ENCODE results near the gene ZCCHC24. TPM values are rescaled to one million over a fixed set of nuclear protein-coding genes. Genes with fewer than 3 reads are reported as not detected.

Gene ZCCHC24
- polyA plus RNA-seq, 4 donors: 21.4 to 77.0 (median 25.6) TPM

- no peak for DNase-seq (ENCODE audit: low read depth in 4 of 4, low spot score in 3 of 4)
Measured at GRCh38 chr10:79415736-79416577, 29.5 kb downstream of the ZCCHC24 start.

- DNase-seq (ENCODE audit: low read depth in 4 of 4, low spot score in 3 of 4): no peak
Measured at GRCh38 chr10:79414714-79415113, 30.7 kb downstream of the ZCCHC24 start.

DNA sequence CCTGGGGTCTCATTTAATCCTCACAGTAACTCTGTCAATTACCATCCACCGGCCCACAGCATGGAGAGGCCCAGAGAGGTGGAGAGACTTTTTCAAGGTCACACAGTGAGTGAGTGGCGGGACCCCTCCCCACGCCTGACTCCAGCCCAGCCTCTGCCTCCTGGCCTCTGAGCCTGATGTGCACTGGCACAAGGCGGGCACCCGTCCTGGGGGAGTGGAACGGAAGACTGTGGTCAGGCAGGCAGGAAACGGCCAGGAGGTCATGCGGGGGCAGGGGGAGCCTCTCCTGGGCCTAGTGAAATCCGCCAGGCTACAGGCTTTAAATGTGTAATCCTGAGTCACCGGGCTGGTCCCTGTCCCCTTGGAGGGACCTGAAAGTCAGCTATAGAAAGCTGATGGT is 32.2 kb downstream of the ZCCHC24 start:
- no peak for DNase-seq (ENCODE audit: low read depth in 4 of 4, low spot score in 3 of 4)

DNA sequence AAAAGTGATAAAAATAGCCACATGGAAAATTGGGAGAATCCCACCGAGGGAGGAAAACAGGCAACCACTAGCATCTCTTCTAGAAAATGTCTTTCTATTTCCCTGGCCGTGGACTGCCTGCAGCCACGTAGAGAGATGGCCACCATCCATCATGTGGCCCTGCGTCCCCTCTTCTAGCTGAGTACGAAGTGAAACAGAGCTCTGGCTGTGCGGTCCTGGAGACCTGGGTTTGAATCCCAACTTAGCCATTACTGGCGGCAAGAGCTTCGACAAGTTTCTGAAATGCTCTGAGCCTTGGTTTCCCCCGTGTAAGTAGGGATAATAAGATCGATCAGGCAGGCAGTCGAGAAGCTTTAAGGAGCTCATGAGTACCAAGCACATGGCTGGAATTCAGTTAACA is 32.9 kb downstream of the ZCCHC24 start:
- no peak for DNase-seq (ENCODE audit: low read depth in 4 of 4, low spot score in 3 of 4)

DNA sequence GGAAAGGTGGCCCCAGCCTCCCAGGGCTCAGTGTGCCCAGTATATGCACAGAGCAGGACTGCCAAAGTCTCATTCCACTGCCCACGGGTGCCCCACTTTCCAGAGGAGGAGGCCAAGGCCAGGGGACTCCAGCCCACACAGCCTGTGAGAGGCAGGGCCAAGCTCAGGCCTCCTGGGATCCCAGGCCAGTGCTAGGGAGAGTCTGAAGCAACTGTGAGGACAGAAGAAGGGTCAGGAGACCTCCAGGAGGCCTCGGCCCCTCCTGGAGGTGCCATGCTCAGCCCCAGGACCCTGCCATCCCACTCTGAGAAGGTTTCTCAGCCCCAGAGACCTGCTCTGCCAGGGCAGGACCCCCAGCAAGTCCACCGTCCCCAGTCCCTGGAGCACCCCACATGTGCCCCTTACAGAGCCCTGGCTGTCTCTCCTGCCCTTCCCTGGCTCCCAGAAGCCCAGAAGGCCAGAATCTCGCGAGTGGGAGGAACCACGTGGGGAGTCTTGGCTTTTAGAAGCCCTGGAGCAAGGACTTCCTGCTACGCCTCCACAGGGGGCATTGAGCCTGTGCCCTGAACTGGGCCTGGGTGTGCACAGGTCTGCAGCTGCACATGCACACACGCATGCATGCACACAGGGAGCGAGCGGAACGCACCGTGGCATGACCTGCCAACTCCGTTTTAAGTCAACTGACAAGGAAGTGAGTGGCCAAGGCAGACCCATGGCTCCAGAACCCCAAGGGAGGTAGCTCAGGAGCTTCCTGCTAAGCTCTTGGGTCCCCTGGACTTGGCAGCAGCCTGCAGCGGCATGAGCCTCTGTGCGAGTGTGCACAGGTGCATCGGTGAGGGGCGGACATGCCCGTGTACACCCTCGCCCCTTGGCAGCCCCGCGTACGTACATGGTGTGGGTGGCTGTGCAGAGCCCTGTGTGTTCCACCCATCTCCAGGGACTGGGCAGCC is 33.6 kb downstream of the ZCCHC24 start:
- no peak for DNase-seq (ENCODE audit: low read depth in 4 of 4, low spot score in 3 of 4)

GRCh38 chr10:79410315-79411094 is 34.9 kb downstream of the ZCCHC24 start:
- no peak for DNase-seq (ENCODE audit: low read depth in 4 of 4, low spot score in 3 of 4)

- DNase-seq (ENCODE audit: low read depth in 4 of 4, low spot score in 3 of 4): no peak
Measured at GRCh38 chr10:79409726-79410085, 35.7 kb downstream of the ZCCHC24 start.

DNA sequence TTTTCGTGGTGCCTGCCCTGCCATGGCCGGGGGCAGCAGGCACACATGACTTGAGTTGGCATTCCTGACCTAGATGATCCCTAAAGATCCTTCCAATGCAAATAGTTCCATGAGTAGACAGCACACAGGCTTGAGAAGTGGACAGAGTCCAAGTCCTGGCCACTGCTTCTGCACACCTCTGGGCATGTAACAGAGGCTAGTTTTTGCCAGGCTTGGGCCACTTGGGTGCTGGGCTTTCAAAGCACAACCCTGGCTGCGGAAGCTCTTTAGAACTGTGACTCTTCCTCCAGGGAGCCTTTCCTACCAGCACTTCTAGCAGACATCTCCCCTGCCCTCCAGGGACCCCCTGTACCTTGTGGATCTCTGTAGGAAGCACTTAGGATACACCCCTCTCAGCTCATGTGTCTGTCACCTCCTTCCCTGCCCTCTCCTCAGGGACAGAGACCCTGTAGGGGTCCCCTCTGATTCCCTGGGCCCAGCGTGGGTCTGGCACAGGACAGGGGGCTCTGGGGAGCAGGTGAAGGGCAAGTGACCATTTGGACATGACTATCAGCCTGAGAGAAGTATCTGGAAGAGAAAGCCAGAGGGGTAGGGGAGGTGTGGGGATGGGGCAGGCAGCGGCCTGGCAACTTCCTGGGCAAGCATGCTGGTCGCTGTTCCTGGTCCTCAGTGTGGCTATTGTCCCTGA is 36.2 kb downstream of the ZCCHC24 start:
- DNase-seq (ENCODE audit: low read depth in 4 of 4, low spot score in 3 of 4): no peak

- no peak for DNase-seq (ENCODE audit: low read depth in 4 of 4, low spot score in 3 of 4)
Measured at GRCh38 chr10:79407811-79408795, 37.3 kb downstream of the ZCCHC24 start.

DNA sequence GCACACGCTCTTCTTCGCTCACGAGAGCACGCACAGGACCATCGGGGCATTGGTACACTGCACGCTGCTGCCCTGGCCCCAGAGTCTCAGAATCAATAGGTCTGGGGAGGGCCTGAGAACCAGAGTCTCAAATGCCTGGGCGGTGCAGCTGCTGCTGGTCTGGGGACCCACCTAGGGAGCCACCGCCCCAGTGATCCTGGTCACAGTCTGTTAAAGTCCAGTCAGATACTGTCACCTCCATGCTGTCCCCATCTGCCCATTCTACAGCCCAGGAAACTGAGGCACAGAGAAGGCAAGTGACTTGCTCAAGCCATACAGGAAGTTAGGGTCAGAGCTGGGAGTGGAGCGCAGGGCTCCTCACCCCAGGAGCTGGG is 38.0 kb downstream of the ZCCHC24 start:
- no peak for DNase-seq (ENCODE audit: low read depth in 4 of 4, low spot score in 3 of 4)

- no peak for DNase-seq (ENCODE audit: low read depth in 4 of 4, low spot score in 3 of 4)
Measured at GRCh38 chr10:79406683-79407422, 38.6 kb downstream of the ZCCHC24 start.

GRCh38 chr10:79405995-79406515 is 39.4 kb downstream of the ZCCHC24 start:
- DNase-seq (ENCODE audit: low read depth in 4 of 4, low spot score in 3 of 4): no peak

GRCh38 chr10:79405221-79405994 is 40.0 kb downstream of the ZCCHC24 start:
- peak in 1 of 4 donors; percentile 55 for DNase-seq (ENCODE audit: low read depth in 4 of 4, low spot score in 3 of 4)

GRCh38 chr10:79404690-79405131 is 40.7 kb downstream of the ZCCHC24 start:
- DNase-seq (ENCODE audit: low read depth in 4 of 4, low spot score in 3 of 4): no peak

GRCh38 chr10:79404231-79404609 is 41.2 kb downstream of the ZCCHC24 start:
- no peak for DNase-seq (ENCODE audit: low read depth in 4 of 4, low spot score in 3 of 4)

GRCh38 chr10:79403441-79404230 is 41.8 kb downstream of the ZCCHC24 start:
- DNase-seq (ENCODE audit: low read depth in 4 of 4, low spot score in 3 of 4): no peak

- DNase-seq (ENCODE audit: low read depth in 4 of 4, low spot score in 3 of 4): no peak
Measured at GRCh38 chr10:79402951-79403350, 42.5 kb downstream of the ZCCHC24 start.
